HL-60/S4 treated with retinoic acid at 250 ng/mL for 4 days and 3 days (cell line): Measurements from ENCODE around the gene ZSCAN2.

Source experiments
- in situ Hi-C: fragments of 300-500 bp; cut with MboI; formaldehyde crosslinking; loops from 2 replicates; pipeline ENCODE4 v1.7.0; 2022; ENCODE audit warnings: low sequenced_read_pairs

Gene ZSCAN2

DNA sequence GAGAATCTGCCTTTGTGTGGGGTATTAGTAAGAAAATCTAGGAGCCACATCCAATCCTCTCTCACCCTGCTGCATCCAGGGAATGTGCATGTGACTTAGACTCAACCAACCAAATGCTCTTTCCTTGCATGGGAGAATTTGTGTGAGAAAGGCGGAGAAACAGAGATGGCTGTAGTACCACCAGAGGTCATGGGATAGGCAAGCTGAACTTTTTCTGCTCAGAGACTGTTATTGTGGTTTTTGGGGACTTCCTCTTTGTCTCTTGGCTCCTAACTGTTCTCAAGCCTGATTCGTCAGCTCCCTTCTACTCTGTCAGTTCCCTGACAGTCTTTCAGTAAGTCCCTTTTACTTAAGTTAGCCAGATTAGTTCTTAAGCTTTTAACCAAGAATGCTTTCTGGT lies 2.6 kb upstream of the ZSCAN2 start:
- in situ Hi-C loops, result no loop called here

DNA sequence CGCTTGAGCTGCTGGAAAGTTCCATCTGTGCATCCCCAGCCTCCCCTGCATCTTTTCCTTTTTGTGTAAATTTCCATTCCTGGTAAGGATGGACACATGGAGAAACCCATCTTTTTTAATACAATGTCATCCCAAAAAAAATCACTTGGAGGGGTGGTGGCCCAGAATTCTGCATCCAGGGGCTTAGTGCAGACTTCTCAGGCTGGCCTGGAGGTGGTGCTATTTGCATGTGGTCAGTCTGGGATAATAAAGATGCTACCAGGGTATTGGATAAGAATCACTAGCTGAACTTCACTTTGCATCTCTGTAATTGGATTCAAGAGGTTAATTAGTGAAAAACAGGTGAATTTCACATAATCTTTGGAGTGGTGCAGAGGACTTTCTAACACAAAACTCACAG lies 1.8 kb upstream of the ZSCAN2 start:
- in situ Hi-C loops, result no loop called here

DNA sequence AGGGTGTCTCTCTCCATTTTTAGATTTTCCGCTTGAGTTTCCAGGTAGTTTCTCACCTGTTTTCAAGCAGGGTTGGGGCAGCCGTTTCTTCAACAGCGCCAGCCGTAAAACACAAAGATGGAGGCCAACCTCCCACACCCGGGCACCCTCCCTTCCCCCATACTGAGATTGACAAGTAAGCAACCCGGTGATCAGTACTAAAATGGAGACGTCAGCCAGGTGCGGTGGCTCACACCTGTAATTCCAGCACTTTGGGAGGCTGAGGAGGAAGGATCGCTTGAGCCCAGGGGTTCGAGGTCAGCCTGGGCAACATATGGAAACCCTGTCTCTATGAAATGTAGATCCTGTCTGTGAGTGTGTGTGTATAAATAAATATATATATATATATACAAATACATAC lies 903 bp upstream of the ZSCAN2 start:
- in situ Hi-C loops, result no loop called here

DNA sequence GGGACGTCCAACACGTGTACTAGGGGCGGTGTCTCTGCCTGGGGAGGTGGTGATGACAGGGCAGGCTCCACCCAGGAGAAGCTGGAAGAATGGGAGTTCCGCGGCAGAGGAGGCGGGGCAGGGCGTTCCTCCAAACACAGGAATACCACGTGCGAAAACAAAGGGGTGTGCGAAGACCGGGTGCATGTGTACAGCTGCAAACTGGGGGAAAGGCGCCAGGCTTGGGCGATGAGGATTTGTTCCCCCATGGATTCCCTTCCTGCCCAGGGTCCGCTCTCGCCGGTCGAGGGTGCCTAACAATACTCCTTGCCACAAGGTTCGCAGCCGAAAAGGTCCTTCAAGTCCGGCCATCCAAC lies 500 bp upstream of the ZSCAN2 start:
- in situ Hi-C loops, result no loop called here

DNA sequence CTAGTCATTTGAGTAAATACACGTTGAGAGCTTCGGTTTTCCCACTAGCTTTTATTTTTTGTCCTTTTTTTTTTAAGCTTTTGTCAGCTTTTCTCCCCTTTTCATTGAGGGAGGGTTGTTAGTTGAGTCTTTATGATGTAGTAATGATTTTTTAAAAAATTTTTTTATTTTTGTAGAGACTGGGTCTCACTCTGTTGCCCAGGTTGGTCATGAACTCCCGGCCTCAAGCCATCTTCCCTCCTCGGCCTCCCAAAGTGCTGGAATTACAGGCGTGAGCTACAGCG lies 688 bp downstream of the ZSCAN2 start:
- in situ Hi-C loops, result no loop called here

DNA sequence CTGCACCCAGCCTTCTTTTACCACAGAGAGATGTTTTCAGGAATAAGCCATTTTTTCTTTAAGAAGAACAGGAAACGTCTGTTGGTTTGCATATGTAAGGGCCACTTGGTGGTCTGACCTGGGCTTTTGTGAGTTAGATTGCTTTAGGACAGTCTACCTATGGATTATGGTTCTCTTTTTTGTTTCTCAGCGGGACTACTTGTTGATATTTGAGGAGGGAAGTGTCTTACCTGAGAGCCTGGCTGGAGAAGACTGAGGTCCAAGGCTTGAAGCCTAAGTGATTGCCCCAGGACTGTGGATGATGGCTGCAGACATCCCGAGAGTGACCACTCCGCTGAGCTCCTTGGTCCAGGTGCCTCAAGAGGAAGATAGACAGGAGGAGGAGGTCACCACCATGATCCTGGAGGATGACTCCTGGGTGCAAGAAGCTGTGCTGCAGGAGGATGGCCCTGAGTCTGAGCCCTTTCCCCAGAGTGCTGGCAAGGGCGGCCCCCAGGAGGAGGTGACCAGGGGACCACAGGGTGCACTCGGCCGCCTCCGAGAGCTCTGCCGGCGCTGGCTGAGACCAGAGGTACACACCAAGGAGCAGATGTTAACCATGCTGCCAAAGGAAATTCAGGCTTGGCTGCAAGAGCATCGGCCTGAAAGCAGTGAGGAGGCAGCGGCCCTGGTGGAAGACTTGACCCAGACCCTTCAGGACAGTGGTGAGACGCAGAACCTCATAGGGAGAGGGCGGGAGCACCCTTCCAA lies 3.0 kb downstream of the ZSCAN2 start:
- in situ Hi-C loops, result no loop called here

DNA sequence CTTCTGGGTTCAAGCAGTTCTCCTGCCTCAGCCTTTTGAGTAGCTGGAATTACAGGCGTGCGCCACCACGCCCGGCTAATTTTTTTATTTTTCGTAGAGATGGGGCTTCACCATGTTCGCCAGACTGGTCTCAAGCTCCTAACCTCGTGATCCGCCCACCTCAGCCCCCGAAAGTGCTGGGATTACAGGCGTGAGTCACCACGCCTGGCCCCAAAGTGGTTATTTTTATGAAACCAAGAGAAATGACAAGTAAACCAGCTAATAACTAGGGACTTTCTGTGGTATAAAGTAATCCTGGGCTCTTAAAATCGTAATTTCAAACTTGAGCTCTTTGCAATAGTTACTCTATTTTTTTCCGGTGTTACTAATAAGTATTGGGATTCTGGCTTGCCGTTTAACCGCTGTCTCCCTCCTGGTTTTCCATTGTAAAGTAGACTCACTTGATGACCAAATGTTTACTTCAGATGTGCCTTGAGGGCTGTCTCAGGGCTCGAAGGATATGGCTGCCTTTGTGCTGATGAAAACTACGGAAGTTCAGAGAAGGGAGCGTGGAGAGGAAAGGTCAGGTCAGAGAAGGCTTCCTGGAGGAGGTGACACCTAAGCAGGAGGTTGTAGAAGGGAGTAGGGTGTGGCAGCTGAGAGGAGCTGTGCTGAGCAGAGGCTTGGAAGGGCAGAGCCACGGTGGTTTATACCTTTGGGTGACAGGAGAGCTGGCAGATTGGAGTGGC lies 4.2 kb downstream of the ZSCAN2 start:
- in situ Hi-C loops, result no loop called here

DNA sequence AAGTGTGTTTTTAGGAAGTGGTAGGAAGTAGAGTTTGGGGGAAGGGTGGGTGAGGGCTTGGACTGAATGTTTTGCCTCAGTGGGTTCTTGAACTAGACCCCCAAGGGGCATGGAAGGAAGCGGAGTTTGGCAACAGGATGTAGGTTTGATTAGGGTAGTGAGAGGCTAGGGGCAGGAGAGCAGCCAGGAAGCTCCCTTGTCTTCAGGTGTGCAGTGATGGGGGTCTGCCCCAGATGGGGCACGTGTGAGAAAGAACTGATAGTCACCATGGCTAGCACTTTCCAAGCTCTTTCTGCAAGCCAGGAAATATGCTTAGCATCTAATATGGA lies 4.7 kb downstream of the ZSCAN2 start:
- in situ Hi-C loops, result no loop called here

DNA sequence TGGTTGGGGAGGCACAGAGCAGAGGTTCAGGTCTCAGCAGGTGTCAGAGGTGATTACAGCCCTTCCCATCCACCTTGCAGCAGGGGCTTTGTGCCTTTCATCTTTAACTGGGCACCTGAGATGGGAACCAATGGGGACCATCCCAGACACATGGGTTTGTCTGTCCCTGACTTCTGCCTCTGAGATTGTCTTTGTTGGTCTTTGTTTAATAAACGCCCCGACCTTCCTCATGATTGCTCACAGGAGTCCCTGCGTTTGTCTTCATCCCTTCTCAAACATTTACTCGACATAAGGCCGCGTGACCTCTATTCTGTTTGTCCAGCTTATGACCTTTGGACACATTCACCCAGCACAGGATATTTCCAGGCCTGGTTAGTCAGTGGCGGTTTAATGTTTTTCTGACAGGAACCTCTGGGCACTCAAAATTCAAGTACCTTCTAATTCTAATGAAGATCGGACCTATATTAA lies 5.9 kb downstream of the ZSCAN2 start:
- in situ Hi-C loops, result no loop called here

DNA sequence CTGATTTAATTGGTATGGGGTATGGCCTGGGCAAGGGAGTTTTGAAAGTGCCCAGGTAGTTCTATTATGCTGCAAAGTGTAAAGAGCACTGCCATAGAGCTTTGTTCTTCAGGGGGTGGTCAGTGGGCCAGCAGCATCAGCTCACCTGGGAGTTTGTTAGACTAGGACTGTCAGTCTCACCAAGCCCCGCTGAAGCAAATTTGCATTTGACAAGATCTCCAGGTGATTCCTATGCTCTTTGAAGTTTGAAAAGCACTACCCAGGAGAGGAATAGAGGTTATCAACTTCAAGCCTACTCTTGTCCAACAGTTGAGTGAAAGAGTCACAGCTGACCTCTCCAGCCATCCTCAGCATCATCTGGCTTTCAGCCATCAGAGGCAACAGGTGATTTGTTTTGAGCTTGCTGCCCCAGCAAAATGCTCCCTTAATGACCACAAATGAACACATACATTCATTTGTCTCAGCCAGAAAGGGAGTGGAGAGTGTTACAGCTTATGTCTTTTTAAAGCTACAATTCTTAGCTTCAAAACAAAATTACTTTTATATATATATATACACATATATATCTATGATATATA lies 8.0 kb downstream of the ZSCAN2 start:
- in situ Hi-C loops, result no loop called here

DNA sequence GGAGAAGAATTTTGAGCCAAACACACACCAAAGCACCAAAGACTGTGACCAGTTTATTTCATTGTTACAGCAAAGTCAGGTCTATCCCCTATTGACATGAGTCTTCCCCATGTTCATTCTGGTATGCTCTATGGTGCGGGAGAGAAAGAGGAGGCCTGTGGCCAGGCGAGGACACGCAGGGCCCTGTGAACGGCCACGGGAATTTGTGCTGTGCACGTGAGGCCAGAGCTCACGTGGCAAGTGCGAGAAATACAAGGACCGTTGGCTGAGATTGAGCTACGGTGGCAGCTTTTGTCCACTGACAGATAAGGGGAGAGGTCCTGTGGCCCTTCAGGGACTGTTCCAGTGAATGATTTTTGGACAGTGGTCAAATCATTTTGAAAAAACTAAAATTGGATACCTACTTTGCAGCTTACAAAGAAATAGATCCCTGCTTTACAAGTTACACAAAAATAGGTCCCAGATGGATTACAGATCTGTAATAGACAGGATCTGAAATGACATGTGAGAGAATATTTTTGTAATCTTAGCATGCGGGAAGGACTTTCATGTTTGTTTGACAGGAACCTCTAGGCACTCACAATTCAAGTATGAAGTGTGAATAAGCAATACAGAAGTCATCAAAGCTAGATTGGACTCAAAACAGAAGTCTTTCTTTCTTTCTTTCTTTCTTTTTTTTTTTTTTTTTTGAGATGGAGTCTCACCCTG lies 9.2 kb downstream of the ZSCAN2 start:
- in situ Hi-C loops, result no loop called here

DNA sequence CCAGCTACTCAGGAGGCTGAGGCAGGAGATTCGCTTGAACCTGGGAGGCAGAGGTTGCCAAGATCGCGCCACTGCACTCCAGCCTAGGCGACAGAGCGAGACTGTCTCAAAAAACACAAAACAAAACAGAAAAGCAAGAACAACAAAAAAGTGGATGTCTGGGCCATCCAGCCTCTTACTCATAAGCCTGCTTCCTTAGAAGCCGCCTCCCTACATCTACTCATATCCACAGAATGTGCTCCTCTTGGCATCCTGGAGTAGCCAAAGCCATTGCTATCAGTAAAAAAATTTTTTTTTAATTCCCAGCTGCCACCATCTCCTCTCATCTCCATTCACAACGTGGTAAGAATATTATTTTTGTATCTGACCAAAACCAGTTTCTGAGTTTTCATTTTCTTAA lies 10.8 kb downstream of the ZSCAN2 start:
- in situ Hi-C loops, result no loop called here

DNA sequence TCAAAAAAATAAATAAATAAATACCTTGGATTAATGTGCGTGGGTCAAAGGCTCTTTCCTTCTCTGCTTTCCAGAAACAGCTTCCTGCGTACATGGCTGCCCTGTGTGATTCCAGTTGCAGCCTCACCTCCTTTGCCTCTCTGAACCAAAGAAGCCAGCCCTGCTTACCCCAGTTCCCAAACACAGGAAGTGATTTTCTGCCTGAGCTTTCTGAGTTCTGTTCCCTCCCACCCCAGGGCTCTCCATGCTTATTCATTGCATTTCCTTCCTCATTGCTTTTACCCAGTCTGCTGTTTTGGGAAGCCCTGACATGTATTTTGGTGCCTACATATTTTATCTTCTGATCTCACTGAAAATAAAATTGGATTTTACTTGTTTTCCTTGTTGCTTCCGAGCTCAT lies 15.4 kb downstream of the ZSCAN2 start:
- in situ Hi-C loops, result no loop called here

DNA sequence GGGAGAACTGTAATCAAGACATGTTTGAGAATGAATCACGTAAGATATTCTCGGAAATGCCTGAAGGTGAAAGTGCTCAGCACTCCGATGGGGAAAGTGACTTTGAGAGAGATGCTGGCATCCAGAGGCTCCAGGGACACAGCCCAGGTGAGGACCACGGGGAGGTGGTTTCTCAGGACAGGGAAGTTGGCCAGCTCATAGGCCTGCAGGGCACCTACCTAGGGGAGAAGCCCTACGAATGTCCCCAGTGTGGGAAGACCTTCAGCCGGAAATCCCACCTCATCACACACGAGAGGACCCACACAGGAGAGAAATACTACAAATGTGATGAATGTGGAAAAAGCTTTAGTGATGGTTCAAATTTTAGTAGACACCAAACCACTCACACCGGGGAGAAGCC lies 19.8 kb downstream of the ZSCAN2 start:
- in situ Hi-C loops, result no loop called here

DNA sequence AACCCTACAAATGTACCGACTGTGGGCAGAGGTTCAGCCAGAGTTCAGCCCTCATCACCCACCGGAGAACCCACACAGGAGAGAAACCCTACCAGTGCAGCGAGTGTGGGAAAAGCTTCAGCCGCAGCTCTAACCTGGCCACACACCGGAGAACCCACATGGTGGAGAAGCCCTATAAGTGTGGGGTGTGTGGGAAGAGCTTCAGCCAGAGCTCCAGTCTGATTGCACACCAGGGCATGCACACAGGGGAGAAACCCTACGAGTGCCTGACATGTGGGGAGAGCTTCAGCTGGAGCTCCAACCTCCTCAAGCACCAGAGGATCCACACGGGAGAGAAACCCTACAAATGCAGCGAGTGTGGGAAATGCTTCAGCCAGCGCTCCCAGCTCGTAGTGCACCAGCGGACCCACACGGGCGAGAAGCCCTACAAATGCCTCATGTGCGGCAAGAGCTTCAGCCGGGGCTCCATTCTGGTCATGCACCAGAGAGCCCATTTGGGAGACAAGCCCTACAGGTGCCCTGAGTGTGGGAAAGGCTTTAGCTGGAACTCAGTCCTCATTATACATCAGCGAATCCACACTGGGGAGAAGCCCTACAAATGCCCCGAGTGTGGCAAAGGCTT lies 20.7 kb downstream of the ZSCAN2 start:
- in situ Hi-C loops, result no loop called here

DNA sequence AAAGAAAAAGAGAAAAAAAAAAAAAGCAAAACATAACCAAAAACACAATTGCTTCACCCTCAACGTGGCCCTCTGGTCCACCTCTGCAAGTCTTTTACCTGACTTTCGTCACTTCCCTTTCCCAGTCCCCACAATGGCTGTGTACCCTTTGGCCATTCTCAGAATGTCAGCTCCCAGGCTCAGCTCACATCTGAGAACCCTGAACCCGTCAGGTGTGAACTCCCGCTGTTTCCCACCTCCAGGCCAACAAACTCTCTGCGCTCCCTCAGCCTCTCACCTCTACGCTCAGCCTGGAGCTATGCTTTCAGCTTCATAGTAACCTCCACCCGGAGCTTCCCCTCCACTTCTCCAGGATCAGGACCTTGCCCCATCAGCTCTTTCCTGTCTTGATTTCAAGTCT lies 23.6 kb downstream of the ZSCAN2 start:
- in situ Hi-C loops, result no loop called here

DNA sequence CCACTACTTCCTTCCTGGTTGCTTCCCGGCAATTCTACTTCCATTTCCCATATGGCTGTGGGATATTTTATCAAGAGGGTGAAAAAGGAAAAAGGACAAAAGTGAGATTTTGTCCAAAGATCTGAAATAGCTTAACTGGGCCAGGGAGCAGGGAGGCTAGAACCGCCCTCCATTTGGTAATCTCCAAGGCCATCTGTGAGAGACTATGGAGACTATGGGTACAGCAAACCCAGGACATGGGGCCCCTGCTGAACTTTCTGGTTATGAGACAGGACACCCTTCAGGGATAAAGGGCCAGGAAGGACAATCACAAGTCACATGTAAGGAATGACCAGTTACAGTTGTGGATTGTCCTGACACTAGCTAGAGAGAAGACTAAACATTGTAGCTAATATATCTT lies 24.3 kb downstream of the ZSCAN2 start:
- in situ Hi-C loops, result no loop called here

DNA sequence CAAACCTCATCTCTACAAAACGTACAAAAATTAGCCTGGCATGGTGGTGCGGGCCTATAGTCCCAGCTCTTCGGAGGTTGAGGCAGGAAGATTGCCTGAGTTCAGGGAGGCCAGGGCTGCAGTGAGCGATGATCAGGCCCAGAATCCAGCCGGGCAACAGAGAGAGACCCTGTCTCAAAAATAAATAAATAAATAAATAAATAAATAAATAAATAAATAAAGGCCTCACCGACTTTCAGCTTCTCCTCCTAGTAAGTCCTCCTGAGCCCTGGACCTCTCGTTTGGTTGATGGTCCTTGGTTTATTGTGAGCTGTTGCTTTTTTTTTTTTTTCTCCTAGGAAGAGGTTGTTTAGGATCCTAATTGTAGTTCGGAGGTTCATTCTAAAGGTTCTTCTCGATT lies 28.2 kb downstream of the ZSCAN2 start:
- in situ Hi-C loops, result no loop called here

DNA sequence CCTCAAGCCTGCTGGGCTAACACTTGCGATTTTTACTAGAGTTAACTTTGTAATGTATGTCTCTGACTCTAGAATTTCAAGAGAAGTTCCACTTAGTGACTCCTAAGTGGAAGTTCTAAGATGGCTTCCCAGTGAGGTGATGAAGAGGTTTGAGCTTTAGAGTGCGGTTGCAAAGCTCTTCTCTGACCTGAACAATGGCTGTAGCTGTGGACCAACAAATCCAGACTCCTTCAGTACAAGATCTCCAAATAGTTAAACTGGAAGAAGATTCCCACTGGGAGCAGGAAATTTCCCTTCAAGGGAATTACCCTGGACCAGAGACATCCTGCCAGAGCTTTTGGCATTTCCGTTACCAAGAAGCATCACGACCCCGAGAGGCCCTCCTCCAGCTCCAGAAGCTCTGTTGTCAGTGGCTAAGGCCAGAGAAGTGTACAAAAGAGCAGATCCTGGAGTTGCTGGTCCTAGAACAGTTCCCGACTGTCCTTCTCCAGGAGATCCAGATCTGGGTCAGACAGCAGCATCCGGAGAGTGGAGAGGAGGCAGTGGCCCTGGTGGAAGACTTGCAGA lies 31.0 kb downstream of the ZSCAN2 start:
- in situ Hi-C loops, result no loop called here

DNA sequence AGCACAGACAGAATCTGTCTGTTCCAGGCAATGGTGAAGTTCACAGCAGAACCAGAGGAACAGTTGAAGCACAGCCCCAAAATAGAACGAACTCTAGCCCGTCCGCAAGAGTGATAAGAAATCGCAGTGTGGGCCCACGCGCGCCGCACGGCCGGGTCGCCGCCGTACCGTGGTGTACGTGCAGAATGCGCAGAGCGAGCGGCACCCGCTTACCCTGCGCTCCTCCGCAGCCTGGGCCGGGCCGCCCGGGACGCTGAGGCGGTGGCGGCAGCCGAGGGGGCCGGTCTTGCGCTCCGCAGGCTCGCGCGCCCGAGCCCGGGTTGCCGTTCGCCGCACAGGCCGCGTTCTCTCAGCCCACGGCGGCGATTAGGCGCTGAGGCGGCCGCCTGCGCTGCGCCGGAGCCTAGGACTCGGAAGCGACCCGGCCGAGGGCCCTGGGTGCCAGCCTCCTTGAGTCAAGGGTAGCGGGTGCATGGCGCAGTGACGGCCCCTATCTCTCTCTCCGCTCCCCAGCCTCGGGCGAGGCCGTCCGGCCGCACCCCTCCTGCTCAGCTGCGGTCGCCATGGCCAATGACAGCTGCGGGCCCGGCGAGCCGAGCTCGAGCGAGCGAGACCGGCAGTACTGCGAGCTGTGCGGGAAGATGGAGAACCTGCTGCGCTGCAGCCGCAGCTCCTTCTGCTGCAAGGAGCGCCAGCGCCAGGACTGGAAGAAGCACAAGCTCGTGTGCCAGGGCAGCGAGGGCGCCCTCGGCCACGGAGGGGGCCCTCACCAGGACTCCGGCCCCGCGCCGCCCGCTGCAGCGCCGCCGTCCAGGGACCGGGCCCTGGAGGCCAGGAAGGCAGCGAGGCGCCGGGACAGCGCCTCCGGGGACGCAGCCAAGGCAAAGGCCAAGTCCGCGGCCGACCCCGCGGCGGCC lies 32.8 kb downstream of the ZSCAN2 start:
- in situ Hi-C loops, result no loop called here
